Measurements from ENCODE around the gene ARF3.
A peak's percentile ranks its signal among the peaks of the same experiment; 100 is the strongest.

The ARF3 gene

DNA sequence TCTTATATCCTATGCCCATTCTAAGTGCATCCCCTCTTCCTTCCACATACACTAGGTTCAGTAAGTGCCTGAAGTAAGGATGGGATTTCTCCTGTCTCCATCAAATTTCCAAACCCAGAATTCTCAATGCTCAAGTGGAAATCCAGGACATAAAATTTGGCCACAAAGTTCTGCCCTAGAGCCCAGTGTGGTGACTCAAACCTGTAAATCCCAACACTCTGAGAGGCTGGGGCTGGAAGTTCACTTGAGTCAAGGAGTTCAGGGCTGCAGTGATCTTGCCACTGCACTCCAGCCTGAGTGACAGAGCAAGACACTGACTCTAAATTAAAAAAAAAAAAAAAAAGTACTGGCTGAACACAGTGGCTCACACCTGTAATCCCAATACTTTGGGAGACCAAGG lies 4.5 kb upstream of the ARF3 start:
- DNase-seq, result no peak

DNA sequence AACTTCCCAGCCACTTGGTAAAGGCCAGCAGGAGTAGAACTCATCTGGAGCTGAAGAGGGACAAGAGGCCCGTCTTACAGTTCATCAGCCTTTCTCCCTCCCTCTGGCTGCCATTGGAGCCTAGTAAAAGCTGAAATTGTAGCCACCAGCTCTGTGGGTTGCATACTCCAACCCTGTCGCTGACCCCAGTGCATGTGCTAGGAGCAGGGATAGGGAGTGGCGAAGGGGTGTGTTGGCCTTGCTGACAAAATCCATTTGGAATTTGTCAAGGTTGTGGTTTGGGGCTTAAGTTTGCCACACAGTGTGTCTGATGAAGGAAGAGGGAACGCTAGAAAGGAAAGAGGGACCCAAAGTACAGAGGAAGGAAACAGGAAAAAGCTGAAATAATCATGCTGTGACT lies 4.0 kb upstream of the ARF3 start:
- no peak for DNase-seq

DNA sequence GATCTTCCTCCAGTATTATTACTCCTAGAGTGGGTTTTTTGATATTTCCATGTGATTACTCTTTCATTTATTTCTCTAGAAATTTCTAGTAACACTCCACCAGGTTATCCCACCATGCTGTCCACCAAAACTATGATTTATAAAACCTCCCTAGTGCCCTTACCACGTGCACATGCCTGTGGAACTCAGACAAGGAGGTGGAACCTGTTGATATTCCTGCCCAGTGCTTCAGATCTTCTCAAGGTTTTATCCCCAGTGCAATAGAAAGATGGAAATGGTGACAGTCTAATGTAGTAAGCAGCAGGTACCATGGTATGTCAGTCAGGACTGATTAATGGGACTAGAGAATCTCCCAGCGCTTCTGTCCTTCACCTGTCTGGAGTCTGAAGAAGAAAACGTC lies 3.5 kb upstream of the ARF3 start:
- no peak for DNase-seq

DNA sequence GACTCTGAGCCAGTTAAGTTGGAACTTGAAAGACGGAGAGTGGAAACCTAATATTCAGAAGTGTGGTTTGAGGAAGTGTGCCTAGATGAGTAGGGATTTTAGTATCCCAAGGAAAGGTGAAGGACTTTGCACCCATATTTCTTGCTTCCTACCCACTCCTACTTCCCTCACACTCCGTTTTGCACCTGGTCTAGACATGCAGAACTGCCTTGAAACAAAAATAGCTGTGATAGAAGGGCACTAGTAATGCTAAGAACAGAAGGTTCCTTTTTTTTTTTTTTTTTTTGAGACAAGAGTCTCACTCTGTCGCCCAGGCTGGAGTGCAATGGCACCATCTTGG lies 732 bp upstream of the ARF3 start:
- no peak for DNase-seq

DNA sequence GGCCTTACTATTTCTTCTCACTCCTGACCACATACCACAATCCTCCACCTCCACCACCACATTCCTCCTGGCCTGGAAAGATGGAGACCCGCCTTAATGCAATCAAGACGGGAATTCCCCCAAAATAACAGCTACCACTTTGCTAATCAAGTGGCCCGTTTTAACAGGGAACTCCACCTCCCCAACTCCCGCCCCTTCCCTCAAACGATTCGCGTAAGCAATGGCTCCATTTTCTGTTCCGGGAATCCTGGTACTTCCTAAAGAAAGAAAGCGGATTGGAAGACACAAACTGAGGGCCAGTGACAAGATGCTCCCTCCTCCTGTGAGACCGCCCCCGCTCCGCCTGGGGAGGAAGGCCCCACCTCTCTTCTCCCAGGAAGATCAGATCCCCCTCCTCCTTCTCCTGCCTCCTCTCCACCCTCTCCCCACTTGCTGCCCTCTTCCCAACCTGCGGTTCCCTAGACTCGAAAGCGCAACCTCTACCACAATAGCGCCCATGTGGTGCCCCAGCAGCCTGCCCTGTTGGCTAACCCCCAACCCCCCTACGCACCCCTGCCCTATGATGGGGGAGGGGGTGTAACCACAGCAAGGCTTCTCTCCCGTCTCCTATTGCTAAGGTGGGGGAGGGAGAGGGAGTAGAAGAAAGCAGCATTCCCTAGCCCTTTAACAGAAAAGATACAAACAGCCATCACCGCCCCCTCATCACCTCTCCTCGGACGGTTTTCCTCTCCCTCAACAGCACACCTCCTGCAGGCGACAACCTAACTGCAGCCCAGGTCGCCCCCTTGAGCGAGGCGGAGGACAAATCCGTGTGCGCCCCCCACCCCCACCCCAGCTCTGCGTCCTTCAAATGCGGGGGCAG lies 777 bp downstream of the ARF3 start:
- DNase-seq, result no peak

DNA sequence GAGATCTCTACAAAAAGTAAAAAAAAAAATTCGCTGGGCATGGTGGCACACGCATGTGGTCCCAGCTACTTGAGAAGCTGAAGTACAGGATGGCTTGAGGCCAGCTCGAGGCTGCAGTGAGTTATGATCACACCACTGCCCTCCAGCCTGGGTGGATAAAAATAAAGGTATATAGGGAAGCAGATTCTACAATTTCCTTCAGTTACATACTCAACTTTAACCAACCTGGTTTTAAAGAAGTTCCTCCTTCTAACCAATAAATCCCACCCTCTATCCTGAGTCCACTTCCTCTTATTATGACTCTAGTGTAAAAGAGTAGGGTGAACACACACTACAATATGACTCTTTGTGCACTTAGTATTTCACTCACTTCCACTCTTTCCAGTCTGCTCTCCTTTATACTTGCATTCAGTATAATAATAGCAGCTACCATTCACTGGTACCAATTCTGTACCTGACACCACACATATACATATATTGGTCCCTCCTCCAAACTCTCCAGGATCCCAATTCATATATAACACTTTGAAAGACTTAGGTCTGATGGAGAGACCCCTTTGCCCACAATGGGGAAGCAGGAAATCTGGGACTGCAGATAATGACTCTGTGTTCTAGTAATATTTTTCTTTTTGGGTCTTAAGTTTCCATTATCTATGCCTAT lies 2.3 kb downstream of the ARF3 start:
- DNase-seq, result no peak

DNA sequence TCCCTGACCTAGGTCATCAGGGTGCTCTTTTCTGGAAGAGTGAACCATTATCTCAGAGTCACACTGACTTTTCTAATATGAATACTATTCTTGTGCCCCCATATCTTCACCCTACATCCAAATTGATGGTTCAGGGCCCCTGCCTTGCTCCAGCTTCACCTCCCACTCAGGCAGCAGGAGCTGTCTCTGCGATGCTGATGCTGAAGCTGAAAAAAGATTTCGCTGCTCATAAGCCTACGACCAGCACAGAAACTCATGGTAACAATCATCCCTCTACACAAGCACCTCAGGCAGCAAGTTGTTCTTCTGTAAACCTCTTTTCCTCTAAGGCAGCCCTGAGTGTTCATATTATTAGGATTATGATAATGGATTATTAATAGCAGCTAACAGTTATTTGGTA lies 3.2 kb downstream of the ARF3 start:
- DNase-seq, result no peak

DNA sequence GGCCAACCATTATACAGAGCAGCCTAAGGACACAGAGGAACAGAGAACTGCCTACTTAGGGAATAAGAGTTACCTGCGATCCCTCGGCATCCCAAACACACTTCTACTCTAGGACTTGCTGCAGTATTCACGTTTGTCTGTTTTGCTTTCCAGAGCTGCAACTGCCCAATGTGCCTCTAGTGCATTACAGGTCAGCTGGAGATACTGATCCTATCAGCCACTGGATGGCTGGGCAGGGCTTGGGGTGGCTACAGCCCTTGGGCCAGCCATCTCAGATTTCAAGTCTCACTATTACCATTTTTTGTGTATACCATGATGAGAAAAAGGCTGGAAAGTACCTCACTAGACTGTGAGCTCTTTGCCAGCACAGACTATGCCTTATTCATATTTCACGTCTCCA lies 4.6 kb downstream of the ARF3 start:
- DNase-seq, result no peak

DNA sequence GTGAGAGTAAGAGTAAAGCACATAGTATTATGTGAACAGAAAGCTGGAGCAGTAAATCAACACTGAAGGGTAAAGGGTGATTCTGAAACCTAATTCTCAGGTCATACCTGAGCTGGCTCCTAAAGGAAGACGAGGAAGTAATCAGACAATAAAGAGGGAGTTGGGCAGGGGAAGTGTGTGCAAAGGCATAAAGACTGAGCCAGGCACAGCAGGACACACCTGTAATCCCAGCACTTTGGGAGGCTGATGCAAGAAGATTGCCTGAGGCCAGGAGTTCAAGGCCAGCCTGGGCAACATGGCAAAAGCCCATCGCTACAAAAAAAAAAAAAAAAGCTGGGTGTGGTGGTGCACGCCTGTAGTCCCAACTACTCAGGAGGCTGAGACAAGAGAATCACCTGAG lies 9.6 kb downstream of the ARF3 start:
- DNase-seq, result no peak

DNA sequence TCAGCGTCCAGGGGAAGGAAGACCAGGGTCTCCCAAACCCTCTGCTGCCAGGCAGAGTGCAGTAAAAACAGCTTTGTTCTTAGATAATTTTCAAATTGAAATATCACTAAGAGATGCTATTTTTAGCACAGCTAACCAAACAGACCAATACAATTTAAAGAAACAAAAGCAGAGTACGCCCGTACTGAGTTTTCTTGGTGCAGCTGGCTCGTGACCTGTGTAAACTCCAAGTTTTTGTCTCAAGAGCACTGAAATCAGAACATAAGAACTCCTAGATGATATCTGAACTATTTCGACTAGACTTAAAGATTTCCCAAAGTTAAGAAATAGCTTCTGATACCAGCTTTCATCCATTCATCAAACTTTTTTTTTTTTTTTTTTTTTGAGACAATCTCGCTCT lies 10.3 kb downstream of the ARF3 start:
- DNase-seq, result no peak

DNA sequence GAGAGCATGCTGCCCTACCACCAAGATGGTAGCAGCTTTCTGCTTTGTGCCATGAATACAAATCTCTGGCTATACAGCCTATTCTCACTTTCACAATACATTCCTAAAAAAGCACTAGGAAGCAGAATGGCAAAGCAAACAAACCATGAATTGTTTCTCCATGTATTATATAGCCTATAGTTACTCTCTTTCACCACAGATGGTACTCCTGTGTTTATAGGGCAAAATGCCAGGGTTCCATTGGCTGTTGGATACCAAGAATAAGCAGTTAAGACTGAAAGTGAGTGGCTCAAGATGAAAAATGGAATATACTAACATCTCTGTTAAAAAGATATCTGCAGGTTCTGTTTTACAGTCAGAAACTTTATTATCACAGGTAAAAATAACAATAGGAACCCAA lies 11.1 kb downstream of the ARF3 start:
- no peak for DNase-seq

DNA sequence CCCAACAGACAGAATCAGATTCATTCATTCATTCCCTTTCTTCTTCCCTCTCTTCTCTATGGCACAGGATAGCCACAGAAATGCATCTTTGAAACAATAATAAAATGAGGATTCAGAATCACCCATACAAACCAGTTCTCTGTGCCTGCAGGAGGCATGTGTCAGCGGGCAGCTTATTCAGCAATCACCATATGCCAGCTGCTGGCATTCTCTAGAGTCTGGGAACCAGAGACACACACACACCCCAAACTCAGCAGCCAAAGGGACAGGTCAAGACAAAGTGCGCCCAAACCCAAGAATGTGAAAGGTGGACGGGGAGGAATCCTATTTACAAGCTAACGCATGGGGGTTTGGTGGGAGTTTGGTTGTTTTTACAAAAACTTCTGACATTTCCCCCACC lies 14.1 kb downstream of the ARF3 start:
- no peak for DNase-seq

DNA sequence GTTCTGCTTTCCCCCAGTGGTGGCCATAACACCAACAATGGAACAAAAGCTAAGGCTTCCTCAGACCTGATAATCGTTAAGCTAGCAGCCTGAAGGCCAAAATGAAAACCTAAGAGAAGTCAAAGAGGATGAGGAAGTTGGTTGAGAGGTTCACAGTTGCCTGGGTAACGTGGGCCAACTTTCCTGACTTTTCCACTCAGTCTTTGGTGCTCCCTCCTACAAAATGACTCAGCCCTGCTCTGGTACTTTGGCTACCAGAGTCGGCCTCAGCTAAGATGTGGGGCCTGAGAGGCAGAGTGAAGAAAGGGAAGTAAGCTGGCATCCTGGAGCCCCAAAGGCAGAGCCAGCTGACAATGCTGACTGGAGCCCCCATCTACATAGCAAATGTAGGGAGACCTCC lies 17.1 kb downstream of the ARF3 start:
- no peak for DNase-seq

DNA sequence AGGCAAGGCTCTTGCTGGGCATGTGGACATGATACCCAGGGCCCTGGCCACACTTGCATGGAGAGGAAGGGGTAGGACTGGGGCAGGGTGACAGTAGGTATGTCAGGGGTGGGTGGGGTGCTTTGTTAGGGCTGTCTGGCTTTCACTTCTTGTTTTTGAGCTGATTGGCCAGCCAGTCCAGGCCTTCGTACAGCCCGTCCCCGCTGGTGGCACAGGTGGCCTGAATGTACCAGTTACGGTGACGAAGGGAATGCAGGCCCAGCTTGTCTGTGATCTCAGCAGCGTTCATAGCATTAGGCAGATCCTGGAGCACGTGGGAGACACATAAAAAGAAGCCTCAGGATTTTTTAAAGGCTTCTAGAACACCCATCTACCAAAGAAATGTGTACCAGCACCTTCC lies 18.5 kb downstream of the ARF3 start:
- DNase-seq, result no peak

DNA sequence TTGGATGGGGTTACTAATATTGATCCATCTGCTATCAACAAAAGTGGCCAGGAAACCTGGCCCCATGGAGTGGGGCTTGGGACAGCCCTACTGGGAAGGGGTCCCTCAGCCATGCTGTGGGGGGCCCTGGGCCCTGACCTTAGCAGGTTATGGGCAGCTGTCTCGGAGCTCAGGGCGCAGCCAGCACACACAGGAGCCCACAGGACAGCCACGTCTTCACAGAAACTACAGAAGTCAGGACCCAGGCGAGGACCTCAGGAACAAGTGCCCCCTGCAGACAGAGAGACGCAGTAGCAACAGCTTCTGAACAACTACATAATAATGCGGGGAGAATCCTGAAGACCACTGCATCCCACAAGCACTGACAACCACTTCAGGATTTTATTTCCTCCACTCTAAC lies 20.1 kb downstream of the ARF3 start:
- DNase-seq, result no peak

DNA sequence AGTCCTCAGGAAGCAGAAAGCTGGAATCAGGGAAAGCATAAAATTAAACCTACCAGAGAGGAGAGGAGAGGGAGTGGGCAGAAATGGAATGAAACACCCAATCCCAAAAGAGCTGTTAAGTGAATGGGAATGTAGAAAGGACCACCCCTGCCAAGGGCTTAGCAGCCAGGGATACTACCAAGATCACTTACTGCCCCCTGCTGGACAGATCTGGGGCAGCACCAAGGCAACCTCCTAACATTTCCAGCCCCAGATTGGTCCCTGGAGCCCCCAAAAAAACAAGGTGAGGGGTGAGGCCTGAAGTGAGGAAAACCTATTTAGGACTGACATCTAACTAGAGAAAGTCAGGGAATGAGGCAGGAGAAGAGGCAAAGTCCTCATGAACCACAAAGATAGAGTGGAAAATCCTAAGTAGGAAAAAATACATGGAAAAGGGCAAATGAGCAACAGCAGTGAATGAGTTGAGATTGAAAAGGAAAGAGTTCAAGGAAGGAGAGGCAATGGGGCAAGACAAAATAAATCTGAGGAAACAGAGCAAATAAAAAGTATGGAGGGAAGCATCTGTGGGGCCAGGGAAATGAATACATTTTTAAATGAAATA lies 20.8 kb downstream of the ARF3 start:
- DNase-seq, result peak; percentile 95

DNA sequence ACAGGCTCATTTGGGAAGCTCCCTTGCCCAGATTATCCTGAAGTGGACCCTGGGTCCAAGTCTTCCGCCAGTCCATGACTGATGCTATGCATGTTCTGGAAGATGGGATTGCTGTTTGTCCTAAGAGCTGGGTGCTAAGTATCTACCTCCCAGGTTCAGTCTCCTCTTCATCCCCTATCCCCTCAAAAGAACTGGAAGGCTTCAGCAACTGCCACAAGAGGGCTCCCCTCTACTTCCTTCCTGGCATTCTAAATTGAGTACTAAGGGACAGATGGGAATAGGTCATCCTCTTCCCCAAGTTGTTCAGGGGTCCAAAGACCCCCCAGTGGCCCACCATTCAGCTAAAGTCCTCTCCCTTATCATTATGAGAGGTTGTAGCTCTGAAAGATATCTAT lies 23.0 kb downstream of the ARF3 start:
- DNase-seq, result no peak

DNA sequence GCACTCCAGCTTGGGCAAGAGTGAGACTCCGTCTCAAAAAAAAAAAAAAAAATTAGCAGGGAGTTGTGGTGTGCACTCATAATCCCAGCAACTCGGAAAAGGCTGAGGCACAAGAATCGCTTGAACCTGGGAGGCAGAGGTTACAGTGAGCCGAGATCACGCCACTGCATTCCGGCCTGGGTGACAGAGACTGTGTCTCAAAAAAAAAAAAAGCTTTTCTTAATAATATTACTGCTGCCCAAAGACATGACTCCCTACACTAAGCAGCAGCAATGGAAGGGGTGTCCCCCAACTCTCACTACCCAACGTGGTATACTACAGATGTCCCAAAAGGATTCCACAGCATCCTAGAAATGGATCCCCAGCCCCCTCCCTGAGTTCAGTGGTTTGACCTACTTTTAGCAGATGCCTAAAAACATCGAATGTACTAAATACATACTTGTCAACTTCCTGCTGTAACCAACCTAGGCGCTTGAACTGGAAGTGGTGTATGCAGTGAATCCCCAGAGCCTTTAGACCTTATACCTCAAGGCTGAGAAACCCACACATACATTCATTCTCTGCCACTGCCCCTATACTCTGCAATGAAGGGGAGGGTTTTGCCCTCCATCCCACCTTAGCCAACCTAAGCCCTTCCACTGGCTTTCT lies 23.5 kb downstream of the ARF3 start:
- DNase-seq, result no peak

DNA sequence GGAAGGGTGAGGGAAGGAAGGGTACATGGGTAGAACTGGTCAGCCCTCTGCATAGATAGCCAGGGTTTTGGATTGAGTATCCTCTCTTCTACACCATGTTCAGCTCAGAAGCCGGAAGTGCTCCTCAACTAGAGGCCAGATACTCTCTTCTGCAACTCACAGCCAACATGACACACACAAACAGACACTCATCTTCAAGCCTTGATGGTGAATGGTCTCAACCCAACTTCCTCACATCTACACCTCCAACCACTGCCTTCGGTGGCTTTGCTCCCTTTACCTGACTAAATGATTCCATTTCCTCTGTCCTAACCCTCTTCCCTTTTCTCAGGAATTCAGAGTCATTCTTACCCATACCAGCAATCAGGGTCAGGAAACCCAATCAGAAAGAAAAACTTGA lies 24.4 kb downstream of the ARF3 start:
- DNase-seq, result no peak

DNA sequence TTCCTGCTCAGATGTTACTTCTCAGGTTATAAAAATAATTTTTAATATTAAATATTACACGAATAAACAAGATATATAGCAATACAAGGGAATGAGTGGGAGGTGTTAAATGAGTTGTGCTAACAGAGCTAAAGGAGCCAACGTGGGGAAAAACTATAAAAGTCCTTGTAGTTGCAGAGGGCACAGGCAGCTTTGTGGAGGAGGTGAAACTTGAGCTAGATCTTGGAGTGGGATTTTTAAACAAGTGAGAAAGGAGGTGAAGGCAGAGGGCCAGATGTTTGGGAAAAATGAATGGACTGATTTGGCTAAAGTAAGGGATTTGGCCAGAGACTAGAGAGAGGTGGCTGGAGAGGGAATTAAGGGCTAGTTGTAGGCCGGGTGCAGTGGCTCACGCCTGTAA lies 26.8 kb downstream of the ARF3 start:
- no peak for DNase-seq

DNA sequence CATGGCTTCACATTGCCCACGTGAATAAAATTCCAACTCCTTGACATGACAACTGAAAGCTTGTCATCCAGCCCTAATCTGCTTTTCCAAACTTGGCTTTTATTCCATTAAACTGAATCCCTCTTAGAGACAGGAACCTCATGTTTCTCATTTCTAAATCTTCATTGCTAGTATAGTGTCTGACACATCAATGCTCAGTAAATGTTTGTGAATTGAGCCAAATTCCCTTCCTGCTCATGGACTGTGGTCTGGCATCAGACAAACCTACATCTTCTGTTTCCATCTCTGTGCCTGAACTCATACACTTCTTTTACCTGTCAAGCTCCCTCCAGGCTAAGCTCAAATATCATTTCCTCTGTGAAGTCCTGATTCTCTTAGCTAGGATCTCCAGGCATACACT lies 27.7 kb downstream of the ARF3 start:
- no peak for DNase-seq

DNA sequence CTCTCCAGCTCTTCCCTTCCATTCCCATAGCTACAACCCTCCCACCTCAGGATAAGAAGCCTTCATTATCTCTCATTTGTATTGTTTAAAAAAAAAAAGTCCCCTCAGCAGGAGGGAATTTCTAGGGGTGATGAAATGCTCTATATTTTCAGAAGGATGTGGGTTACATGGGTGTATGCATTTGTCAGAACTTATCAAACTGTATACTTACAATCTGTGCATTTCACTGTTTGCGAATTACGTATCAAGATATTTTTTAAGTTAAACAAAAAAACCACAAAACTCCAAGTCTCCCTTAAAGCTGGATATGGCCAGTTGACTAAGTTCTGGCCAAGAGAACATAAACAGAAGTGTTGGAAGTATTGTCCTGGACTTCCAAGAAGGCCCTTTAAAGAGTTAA lies 30.0 kb downstream of the ARF3 start:
- no peak for DNase-seq

DNA sequence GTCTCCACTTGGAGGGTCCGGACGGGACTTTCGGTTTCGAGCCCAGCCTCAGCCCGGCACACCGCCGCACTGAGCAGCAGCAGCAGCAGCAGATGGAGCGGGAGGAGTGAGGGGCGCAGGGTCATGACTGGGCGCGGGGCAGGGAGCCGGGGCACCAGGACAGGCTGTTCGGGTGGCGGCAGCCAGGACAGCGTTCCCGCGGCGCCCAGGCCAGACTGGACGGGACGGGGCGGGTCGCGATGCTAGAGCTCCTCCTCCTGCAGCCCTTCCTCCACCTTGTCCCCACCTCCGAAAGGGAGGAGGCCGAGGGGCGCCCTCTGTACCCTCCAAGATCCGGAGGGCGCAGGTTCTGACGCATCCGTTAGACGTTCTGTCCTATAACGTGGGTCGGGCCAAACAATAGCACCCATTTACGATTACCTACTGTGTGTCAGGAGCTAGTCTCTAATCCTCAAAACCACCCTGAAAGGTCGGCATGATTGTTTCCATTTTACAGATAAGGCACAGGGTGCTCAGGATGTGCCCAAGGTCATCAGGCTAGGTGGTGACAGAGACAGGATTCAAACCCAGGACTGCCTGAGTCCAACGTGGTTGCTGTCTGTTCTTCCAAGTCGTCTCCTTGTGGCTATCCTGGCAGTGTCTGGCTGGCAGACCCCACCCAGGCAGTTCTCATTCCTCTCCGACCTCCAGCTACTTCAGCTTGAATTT lies 31.8 kb downstream of the ARF3 start, which contains the start of gene FKBP11:
Gene FKBP11 (minus strand): TSS at position 189 of the 708 bp plus-strand sequence. CDS start 64 bp downstream, at position 125.
- peak; percentile 87 for DNase-seq
